CD8-positive, alpha-beta memory T cell (primary cell): Measurements from ENCODE around the gene MAP2K5. TPM values are rescaled to one million over a fixed set of nuclear protein-coding genes. Genes with fewer than 3 reads are reported as not detected.
"Not testable (repeated sequence)": the region's sequence is repeated elsewhere in the genome, so short reads cannot be mapped to it uniquely, and the experiment has no call there.

Source experiments
- CTCF ChIA-PET: fragments of 350-600 bp; sonication (Branson Sonifier 250); formaldehyde crosslinking; loops from one replicate; lab custom pipeline; 2021; ENCODE audit warnings: antibody characterized with exemption; lab: Charles Lee
- POLR2A ChIA-PET: fragments of 350-600 bp; sonication (Branson Sonifier 250); formaldehyde crosslinking; loops from one replicate; lab custom pipeline; 2021; ENCODE audit warnings: antibody characterized with exemption; lab: Charles Lee
- DNase-seq, 5 donors: peaks; one replicate each; pipeline versions ENCODE4 v3.0.0 to v3.0.0-alpha.2; 2020 to 2022; ENCODE audit warnings: mixed read lengths in 1 of 5
- H3K27ac ChIP-seq: one replicate; pipeline ENCODE4 v1.7.0; 2013; ENCODE audit warnings: low read depth, mild to moderate bottlenecking, low read length, moderate library complexity
- H3K27me3 ChIP-seq: 2 replicates; pipeline ENCODE4 v1.7.0; 2013; ENCODE audit warnings: low read length, mild to moderate bottlenecking; ENCODE audit not compliant: insufficient read depth, poor library complexity, severe bottlenecking
- H3K36me3 ChIP-seq: 2 replicates; pipeline ENCODE4 v1.7.0; 2013; ENCODE audit warnings: mild to moderate bottlenecking, low read length, moderate library complexity; ENCODE audit not compliant: insufficient read depth
- H3K4me1 ChIP-seq: 2 replicates; pipeline ENCODE4 v1.7.0; 2013; ENCODE audit warnings: mild to moderate bottlenecking, low read length, moderate library complexity; ENCODE audit not compliant: insufficient read depth
- H3K4me3 ChIP-seq: 2 replicates; pipeline ENCODE4 v1.7.0; 2013; ENCODE audit warnings: mild to moderate bottlenecking, low read length
- H3K9me3 ChIP-seq: 2 replicates; pipeline ENCODE4 v1.7.0; 2013; ENCODE audit warnings: mild to moderate bottlenecking, low read length
- H3K27ac Mint-ChIP-seq, 8 donors: one replicate each; pipeline ENCODE4 v1.8.0; 2020 to 2021; ENCODE audit warnings: mixed read lengths in 8 of 8, mild to moderate bottlenecking in 6 of 8, inconsistent platforms in 3 of 8, moderate library complexity in 3 of 8
- H3K27me3 Mint-ChIP-seq, 2 donors: one replicate each; pipeline ENCODE4 v1.8.0; 2020 to 2021; ENCODE audit warnings: mixed read lengths in 2 of 2, mild to moderate bottlenecking in 1 of 2, moderate library complexity in 1 of 2
- H3K36me3 Mint-ChIP-seq, 3 donors: one replicate each; pipeline ENCODE4 v1.8.0; 2020 to 2021; ENCODE audit warnings: mixed read lengths in 3 of 3, inconsistent platforms in 1 of 3, mild to moderate bottlenecking in 1 of 3
- H3K4me1 Mint-ChIP-seq, 3 donors: one replicate each; pipeline ENCODE4 v1.8.0; 2020 to 2021; ENCODE audit warnings: mixed read lengths in 3 of 3, inconsistent platforms in 1 of 3, mild to moderate bottlenecking in 1 of 3
- H3K4me3 Mint-ChIP-seq, 7 donors: one replicate each; pipeline ENCODE4 v1.8.0; 2020 to 2021; ENCODE audit warnings: mixed read lengths in 7 of 7, mild to moderate bottlenecking in 6 of 7, moderate library complexity in 4 of 7, inconsistent platforms in 2 of 7
- H3K9me3 Mint-ChIP-seq, 5 donors: one replicate each; pipeline ENCODE4 v1.8.0; 2020 to 2022; ENCODE audit warnings: mixed read lengths in 5 of 5, mild to moderate bottlenecking in 3 of 5, moderate library complexity in 2 of 5, inconsistent platforms in 1 of 5
- polyA plus RNA-seq: library from polyadenylated mRNA; unstranded; fragments of 300-500 nt; fragmentation: Illumina TruSeq; gene quantifications from one replicate; pipeline ENCODE4 v1.2.3, GENCODE V29; 2021
- total RNA-seq, 2 experiments: library from RNA; stranded (reverse); gene quantifications; one replicate each; pipeline ENCODE4 v1.2.3, GENCODE V29; 2021

Gene MAP2K5
- total and polyA plus RNA-seq, 3 experiments from 2014 or later: 20.0 to 21.4 (median 20.1) TPM

DNA sequence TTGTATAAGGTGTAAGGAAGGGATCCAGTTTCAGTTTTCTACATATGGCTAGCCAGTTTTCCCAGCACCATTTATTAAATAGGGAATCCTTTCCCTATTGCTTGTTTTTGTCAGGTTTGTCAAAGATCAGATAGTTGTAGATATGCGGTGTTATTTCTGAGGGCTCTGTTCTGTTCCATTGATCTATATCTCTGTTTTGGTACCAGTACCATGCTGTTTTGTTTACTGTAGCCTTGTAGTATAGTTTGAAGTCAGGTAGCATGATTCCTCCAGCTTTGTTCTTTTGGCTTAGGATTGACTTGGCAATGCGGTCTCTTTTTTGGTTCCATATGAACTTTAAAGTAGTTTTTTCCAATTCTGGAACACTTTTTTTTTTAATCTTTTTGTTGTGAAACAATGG lies 130.3 kb downstream of the MAP2K5 start:
- H3K27me3 ChIP-seq, H3K4me1 ChIP-seq, H3K9me3 ChIP-seq, CTCF ChIA-PET, H3K9me3 Mint-ChIP-seq, H3K4me3 ChIP-seq, H3K36me3 ChIP-seq, POLR2A ChIA-PET, H3K27ac ChIP-seq, H3K27ac Mint-ChIP-seq, H3K27me3 Mint-ChIP-seq, H3K4me3 Mint-ChIP-seq, DNase-seq, H3K4me1 Mint-ChIP-seq: not testable (repeated sequence)
- H3K36me3 Mint-ChIP-seq: peaks cover 15 to 37% (median 31%) of the 10 kb centered on the region in 3 donors

DNA sequence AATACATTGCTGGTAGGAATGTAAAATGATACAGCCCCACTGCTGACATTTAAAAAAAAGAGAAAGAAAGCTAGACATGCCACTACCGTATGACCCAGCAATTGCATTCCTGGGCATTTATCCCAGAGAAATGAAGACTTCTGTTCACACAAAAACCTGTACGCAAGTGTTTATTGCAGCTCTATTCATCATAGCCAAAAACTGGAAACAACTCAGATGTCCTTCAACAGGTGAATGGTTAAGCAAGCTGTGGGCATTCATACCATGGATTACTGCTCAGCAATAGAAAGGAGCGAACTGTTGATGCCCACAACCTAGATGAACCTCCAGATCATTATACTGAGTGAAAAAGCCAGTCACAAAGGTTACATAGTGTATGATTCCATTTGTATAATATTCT lies 132.5 kb downstream of the MAP2K5 start:
- no peaks in the 10 kb centered on the region for H3K4me1 ChIP-seq
- no peaks in the 10 kb centered on the region for H3K27me3 ChIP-seq
- no peak overlapping the region for H3K4me3 Mint-ChIP-seq
- peaks cover 0 to 4% (median 2%) of the 10 kb centered on the region in 5 donors for H3K9me3 Mint-ChIP-seq
- H3K27ac ChIP-seq: no peak overlapping the region
- H3K4me3 ChIP-seq: no peak overlapping the region
- H3K4me1 Mint-ChIP-seq: no peaks in the 10 kb centered on the region
- POLR2A ChIA-PET: no interaction called here
- H3K36me3 ChIP-seq: no peaks in the 10 kb centered on the region
- DNase-seq: no peak
- H3K36me3 Mint-ChIP-seq: peaks cover 10 to 30% (median 27%) of the 10 kb centered on the region in 3 donors
- no peak overlapping the region for H3K27ac Mint-ChIP-seq
- H3K9me3 ChIP-seq: no peaks in the 10 kb centered on the region
- CTCF ChIA-PET: no interaction called here
- no peaks in the 10 kb centered on the region for H3K27me3 Mint-ChIP-seq

DNA sequence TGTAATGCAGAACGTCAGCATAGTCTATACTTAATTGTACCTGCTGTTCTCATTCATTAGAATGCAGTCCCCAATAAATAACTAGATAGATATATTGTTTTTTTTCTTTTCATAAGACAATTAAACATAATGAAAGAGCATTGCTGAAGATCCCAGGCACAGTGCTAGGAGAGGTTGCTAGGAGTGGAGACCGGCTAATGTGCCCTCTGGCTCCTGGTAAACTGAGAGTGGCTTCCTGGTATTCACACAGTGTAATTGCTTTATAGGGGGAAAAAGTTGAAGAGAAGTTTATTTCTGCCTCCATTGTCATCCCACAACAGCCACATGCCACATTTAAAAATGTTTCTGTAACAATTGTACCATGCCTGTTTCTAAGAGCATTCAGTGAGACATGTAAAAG lies 135.6 kb downstream of the MAP2K5 start:
- peaks cover 0 to 1% (median under 1%) of the 10 kb centered on the region in 5 donors for H3K9me3 Mint-ChIP-seq
- ChIA-PET POLR2A (no interaction called here), CTCF (no interaction called here)
- Histone ChIP-seq H3K27me3 (no peaks in the 10 kb centered on the region), H3K4me1 (no peaks in the 10 kb centered on the region), H3K4me3 (no peak overlapping the region), H3K9me3 (no peaks in the 10 kb centered on the region), H3K27ac (no peak overlapping the region), H3K36me3 (no peaks in the 10 kb centered on the region)
- H3K4me1 Mint-ChIP-seq: no peaks in the 10 kb centered on the region
- H3K27ac Mint-ChIP-seq: no peak overlapping the region
- DNase-seq: no peak
- no peak overlapping the region for H3K4me3 Mint-ChIP-seq
- no peaks in the 10 kb centered on the region for H3K27me3 Mint-ChIP-seq
- peaks cover 13 to 33% (median 32%) of the 10 kb centered on the region in 3 donors for H3K36me3 Mint-ChIP-seq

DNA sequence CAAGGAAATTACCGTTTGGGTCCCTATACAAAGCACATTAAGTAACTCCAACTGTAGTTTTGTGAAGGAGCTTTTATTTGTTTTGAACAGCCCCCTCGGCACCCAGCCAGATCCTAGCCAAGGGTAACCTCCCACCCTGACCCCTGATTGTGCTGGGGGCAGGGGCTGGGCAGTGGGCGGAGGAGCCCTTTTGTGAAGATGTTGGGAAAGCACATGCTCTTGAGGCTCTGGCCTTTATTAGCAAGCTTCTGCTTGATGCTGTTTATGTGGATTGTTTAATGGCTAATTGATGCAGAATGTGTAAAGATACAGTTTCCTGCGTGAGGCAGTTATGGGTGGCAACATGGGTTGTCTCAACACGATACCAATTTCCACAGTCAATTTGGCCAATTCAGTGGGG lies 136.5 kb downstream of the MAP2K5 start:
- H3K27ac Mint-ChIP-seq: no peak overlapping the region
- ChIA-PET POLR2A (no interaction called here), CTCF (no interaction called here)

DNA sequence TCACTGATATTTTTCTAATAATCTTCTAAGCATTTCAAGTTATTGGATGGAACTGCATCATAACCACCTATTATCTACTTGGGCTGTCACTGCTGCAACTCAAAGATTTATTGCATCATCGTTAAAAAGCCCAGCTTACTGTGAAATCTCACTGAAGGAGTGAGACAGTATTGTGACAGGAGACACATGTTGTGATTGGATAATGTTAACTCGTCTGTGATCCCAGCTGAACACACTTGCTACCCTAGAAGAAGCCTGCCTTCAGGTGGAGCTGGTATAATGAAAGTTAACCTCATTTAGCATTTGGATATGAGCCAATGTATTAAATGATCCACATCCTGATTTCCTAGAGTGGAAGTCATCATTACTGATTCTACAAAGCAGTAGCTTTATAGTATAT lies 138.1 kb downstream of the MAP2K5 start:
- no peak overlapping the region for H3K27ac Mint-ChIP-seq

More for the DNA sequence above, 136.5 kb downstream of the MAP2K5 start:
- H3K36me3 Mint-ChIP-seq: peaks cover 13 to 38% (median 36%) of the 10 kb centered on the region in 3 donors
- no peaks in the 10 kb centered on the region for H3K27me3 ChIP-seq
- peaks cover 4% of the 10 kb centered on the region for H3K9me3 ChIP-seq
- H3K9me3 Mint-ChIP-seq: peaks cover 0 to 10% (median 9%) of the 10 kb centered on the region in 5 donors
- H3K4me1 Mint-ChIP-seq: no peaks in the 10 kb centered on the region
- H3K4me3 ChIP-seq: no peak overlapping the region
- H3K36me3 ChIP-seq: no peaks in the 10 kb centered on the region
- no peaks in the 10 kb centered on the region for H3K4me1 ChIP-seq
- no peak overlapping the region for H3K4me3 Mint-ChIP-seq
- no peaks in the 10 kb centered on the region for H3K27me3 Mint-ChIP-seq
- H3K27ac ChIP-seq: no peak overlapping the region
- DNase-seq: no peak

DNA sequence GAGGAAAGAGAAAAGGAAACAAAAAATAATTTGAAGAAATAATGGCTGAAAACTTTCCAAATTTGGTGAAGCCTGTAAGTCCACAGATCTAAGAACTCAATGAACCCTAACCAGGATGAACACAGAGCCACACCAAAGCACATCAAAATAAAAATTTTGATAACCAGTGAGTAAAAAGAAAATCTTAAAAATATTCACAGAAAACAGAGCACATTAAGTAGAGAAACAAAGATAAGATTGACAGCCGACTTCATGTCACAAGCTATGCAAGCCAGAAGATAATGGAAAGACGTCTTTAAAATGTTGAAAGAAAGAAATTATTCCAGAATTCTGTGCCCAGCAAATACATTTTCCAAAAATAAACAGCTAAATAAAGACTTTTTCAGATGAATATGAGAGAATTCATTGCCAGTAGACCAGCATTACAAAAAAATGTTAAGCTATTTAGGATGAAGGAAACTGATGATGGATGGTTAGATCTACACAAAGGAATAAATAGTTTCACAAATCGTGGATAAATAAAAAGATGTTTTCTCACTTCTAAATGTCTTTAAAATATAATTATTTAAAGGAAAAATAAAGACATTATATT lies 142.6 kb downstream of the MAP2K5 start:
- H3K27ac ChIP-seq: no peak overlapping the region
- H3K4me3 ChIP-seq: no peak overlapping the region
- H3K27me3 ChIP-seq: no peaks in the 10 kb centered on the region
- H3K27me3 Mint-ChIP-seq: no peaks in the 10 kb centered on the region
- CTCF ChIA-PET: interaction anchor here (1.2 kb wide), 1 partner anchor 15 kb away, joined by 3 read pairs; no protein-coding TSS in a partner anchor
- peak in 1 of 5 donors; percentile 5 for DNase-seq
- no peak overlapping the region for H3K4me3 Mint-ChIP-seq
- no peaks in the 10 kb centered on the region for H3K36me3 ChIP-seq
- peaks cover 10% of the 10 kb centered on the region for H3K9me3 ChIP-seq
- H3K36me3 Mint-ChIP-seq: peaks cover 17 to 48% (median 27%) of the 10 kb centered on the region in 3 donors
- H3K9me3 Mint-ChIP-seq: peaks cover 17 to 24% (median 23%) of the 10 kb centered on the region in 5 donors
- H3K4me1 ChIP-seq: no peaks in the 10 kb centered on the region
- POLR2A ChIA-PET: no interaction called here
- no peak overlapping the region for H3K27ac Mint-ChIP-seq
- no peaks in the 10 kb centered on the region for H3K4me1 Mint-ChIP-seq

More for the DNA sequence above, 138.1 kb downstream of the MAP2K5 start:
- ChIA-PET CTCF (no interaction called here), POLR2A (no interaction called here)
- Mint-ChIP-seq H3K36me3 (peaks cover 15 to 53% (median 34%) of the 10 kb centered on the region in 3 donors), H3K27me3 (no peaks in the 10 kb centered on the region), H3K4me1 (no peaks in the 10 kb centered on the region), H3K4me3 (no peak overlapping the region), H3K9me3 (peaks cover 13 to 24% (median 23%) of the 10 kb centered on the region in 5 donors)
- Histone ChIP-seq H3K36me3 (no peaks in the 10 kb centered on the region), H3K9me3 (peaks cover 10% of the 10 kb centered on the region), H3K27me3 (no peaks in the 10 kb centered on the region), H3K4me1 (no peaks in the 10 kb centered on the region), H3K4me3 (no peak overlapping the region), H3K27ac (no peak overlapping the region)
- no peak for DNase-seq

DNA sequence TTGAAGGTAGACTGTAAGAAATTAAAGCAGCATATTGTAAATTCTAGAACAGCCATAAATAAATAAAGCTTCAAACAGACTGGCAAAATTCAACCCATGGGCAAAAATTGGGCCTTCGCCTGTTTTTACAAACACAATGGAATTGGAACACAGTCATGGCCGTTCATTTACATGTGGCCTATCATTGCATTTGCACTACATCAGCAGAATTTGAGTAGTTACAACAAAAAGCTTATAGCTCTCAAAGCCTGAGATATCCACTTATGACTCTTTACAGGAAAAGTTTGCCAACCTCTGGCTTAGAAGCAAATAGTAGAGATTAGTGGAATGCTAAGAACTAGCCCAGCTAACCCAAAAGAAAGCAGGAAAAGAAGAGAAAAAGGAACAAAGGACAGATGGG lies 143.2 kb downstream of the MAP2K5 start:
- CTCF ChIA-PET: interaction anchor here (1.2 kb wide), 1 partner anchor 16 kb away, joined by 3 read pairs; no protein-coding TSS in a partner anchor
- Histone ChIP-seq H3K36me3 (no peaks in the 10 kb centered on the region), H3K27me3 (no peaks in the 10 kb centered on the region), H3K27ac (no peak overlapping the region), H3K4me3 (no peak overlapping the region), H3K4me1 (no peaks in the 10 kb centered on the region), H3K9me3 (peaks cover 10% of the 10 kb centered on the region)
- Mint-ChIP-seq H3K36me3 (peaks cover 18 to 43% (median 23%) of the 10 kb centered on the region in 3 donors), H3K4me3 (no peak overlapping the region), H3K9me3 (peaks cover 17 to 24% (median 23%) of the 10 kb centered on the region in 5 donors), H3K27me3 (no peaks in the 10 kb centered on the region), H3K4me1 (no peaks in the 10 kb centered on the region), H3K27ac (no peak overlapping the region)
- DNase-seq: no peak
- POLR2A ChIA-PET: no interaction called here

DNA sequence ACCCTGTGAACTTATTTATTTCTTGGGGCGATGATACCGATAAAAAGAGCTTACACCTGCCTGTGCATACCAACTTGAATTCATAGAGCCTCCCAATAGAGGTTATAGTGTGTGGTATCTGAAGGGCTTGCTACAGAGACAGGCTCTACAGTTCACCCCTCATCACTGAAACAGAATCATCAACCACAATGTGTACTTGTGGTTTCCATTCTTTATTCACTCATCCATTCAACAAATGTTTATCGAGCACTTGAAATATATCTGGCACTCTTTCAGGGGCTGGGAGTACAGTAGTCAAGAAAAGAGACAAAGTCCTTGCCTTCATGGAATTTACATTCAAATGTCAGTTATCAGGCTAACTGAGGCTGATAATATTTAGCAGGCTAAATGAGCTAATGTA lies 148.4 kb downstream of the MAP2K5 start:
- no peaks in the 10 kb centered on the region for H3K4me1 Mint-ChIP-seq
- no peak overlapping the region for H3K27ac Mint-ChIP-seq
- no peak overlapping the region for H3K27ac ChIP-seq
- H3K36me3 ChIP-seq: no peaks in the 10 kb centered on the region
- H3K9me3 ChIP-seq: no peaks in the 10 kb centered on the region
- no peak overlapping the region for H3K4me3 Mint-ChIP-seq
- DNase-seq: no peak
- ChIA-PET CTCF (no interaction called here), POLR2A (no interaction called here)
- H3K4me3 ChIP-seq: no peak overlapping the region
- H3K27me3 Mint-ChIP-seq: no peaks in the 10 kb centered on the region
- H3K4me1 ChIP-seq: no peaks in the 10 kb centered on the region
- H3K36me3 Mint-ChIP-seq: peaks cover 12 to 25% (median 19%) of the 10 kb centered on the region in 3 donors
- peaks cover 0 to 1% (median 0%) of the 10 kb centered on the region in 5 donors for H3K9me3 Mint-ChIP-seq
- no peaks in the 10 kb centered on the region for H3K27me3 ChIP-seq
